Activated naive CD8-positive, alpha-beta T cell treated with anti-CD3 and anti-CD28 coated beads for 36 hours (primary cell): ENCODE data around the gene RNF125. TPM values are rescaled to one million over a fixed set of nuclear protein-coding genes. Genes with fewer than 3 reads are reported as not detected.
"Not testable (repeated sequence)": the region's sequence is repeated elsewhere in the genome, so short reads cannot be mapped to it uniquely, and the experiment has no call there.

Experiments
- DNase-seq: peaks from one replicate; pipeline ENCODE4 v3.0.0; 2021
- H3K27ac Mint-ChIP-seq: one replicate; pipeline ENCODE4 v1.8.0; 2022; ENCODE audit warnings: mild to moderate bottlenecking, moderate library complexity, mixed read lengths
- H3K27me3 Mint-ChIP-seq: one replicate; pipeline ENCODE4 v1.8.0; 2022; ENCODE audit warnings: mild to moderate bottlenecking, mixed read lengths
- H3K36me3 Mint-ChIP-seq: one replicate; pipeline ENCODE4 v1.8.0; 2021; ENCODE audit warnings: mild to moderate bottlenecking, mixed read lengths
- H3K4me1 Mint-ChIP-seq: one replicate; pipeline ENCODE4 v1.8.0; 2021; ENCODE audit warnings: mixed read lengths
- H3K4me3 Mint-ChIP-seq: one replicate; pipeline ENCODE4 v1.8.0; 2022; ENCODE audit warnings: mild to moderate bottlenecking, moderate library complexity, mixed read lengths
- H3K9me3 Mint-ChIP-seq: one replicate; pipeline ENCODE4 v1.8.0; 2022; ENCODE audit warnings: mixed read lengths
- total RNA-seq, 2 experiments: library from RNA; stranded (reverse); gene quantifications; one replicate each; pipeline ENCODE4 v1.2.3, GENCODE V29; 2021

Gene RNF125
- 10 to 100 TPM; 11.6 to 11.8 TPM for total RNA-seq

GRCh38 chr18:32018331-32019250 is at the start of gene RNF125:
RNF125 (plus strand) TSS chr18:32018825; CDS start chr18:32018864, 39 bp downstream.
- H3K27me3 Mint-ChIP-seq: no peaks in the 10 kb centered on the region
- peak within 1 kb of the TSS; percentile 98 for H3K27ac Mint-ChIP-seq
- H3K4me1 Mint-ChIP-seq: peaks cover 31% of the 10 kb centered on the region
- peaks cover 6% of the 10 kb centered on the region for H3K36me3 Mint-ChIP-seq
- H3K9me3 Mint-ChIP-seq: no peaks in the 10 kb centered on the region
- DNase-seq: peak; percentile 93
- peak within 1 kb of the TSS; percentile 95 for H3K4me3 Mint-ChIP-seq

DNA sequence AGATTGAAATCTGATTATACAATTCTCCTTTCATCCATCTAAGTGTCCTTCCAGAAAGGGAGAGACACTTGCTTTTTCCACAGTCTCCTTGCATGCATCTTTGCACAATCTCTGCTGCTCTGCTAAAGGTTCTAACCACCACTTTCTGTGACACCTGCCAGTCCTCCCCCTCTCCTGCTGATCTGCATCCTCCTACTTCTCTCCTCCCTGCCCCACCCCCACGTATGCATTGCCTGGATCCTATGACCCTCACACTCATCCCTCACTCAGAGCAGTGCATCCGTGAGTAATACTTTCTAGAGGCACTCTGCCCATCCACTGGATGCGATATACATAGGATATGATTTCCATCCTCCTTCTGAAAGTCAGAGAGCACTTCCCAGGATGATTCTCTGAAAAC is 48.0 kb upstream of the RNF125 start:
- H3K27me3 Mint-ChIP-seq: no peaks in the 10 kb centered on the region
- peaks cover 21% of the 10 kb centered on the region for H3K9me3 Mint-ChIP-seq
- H3K4me3 Mint-ChIP-seq: no peak overlapping the region
- no peaks in the 10 kb centered on the region for H3K4me1 Mint-ChIP-seq
- peaks cover 5% of the 10 kb centered on the region for H3K36me3 Mint-ChIP-seq
- no peak overlapping the region for H3K27ac Mint-ChIP-seq
- no peak for DNase-seq

DNA sequence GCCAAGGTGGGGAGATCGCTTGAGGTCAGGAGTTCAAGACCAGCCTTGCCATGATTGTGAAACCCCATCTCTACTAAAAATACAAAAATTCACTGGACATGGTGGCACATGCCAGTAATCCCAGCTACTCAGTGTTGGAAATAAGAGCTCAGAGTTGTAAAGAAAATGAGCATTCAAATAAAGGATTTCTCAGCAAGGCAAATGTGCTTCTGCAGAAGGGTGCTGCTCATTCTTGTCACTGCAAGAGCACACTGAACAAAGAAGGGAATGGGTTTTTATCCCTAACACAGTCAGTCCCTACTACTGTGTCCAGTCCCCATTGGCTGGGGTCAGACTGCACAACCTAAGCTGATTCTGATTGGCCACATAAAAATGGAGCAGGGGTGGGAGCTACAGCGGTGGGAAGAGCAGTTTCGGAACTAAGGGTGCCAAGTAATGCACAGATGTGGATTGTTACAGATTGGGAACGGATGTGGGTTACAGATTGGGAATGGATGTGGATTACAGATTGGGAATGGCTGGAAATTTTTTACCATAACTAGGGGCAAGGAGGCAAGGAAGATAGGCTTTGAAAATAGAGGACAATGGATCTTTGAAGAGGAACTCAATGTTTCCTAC is 44.6 kb upstream of the RNF125 start:
- Mint-ChIP-seq H3K27me3 (no peaks in the 10 kb centered on the region), H3K36me3 (peaks cover 6% of the 10 kb centered on the region), H3K9me3 (peaks cover 32% of the 10 kb centered on the region), H3K27ac (no peak overlapping the region), H3K4me3 (no peak overlapping the region), H3K4me1 (no peaks in the 10 kb centered on the region)
- DNase-seq: no peak

GRCh38 chr18:31976242-31976641 is 42.4 kb upstream of the RNF125 start:
- Mint-ChIP-seq H3K4me3 (no peak overlapping the region), H3K27ac (no peak overlapping the region), H3K27me3 (no peaks in the 10 kb centered on the region), H3K4me1 (no peaks in the 10 kb centered on the region), H3K9me3 (peaks cover 36% of the 10 kb centered on the region), H3K36me3 (peaks cover 6% of the 10 kb centered on the region)
- no peak for DNase-seq

DNA sequence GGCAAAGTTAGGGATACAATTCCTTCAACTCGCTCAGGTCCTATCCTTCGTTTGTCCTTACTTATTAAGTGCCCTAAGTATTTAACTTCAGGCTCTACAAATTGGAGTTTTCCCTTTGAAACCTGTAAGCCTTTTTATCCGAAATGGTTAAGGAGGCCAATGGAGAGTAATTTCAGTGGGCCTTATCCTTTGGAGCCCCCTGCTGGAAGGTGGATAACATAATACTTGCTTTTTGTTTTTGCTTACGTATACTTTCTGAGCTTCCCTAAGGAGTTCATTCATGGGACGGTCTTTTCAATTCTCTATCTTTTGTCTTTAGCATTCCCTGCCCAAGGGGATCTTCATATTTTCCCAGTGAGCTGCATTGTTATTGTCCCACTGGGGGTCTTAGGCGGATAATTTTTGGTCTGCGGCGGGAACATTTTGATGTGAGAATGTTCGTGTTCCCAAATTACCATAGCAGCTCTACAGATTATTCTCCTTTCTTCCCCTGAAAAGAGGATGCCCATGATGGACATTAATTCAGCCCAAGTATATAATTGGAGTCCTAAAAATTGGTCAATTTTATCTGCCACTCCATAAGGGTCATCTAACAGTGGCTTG is 41.3 kb upstream of the RNF125 start:
- Mint-ChIP-seq H3K4me3 (no peak overlapping the region), H3K36me3 (peaks cover 6% of the 10 kb centered on the region), H3K27me3 (no peaks in the 10 kb centered on the region), H3K4me1 (no peaks in the 10 kb centered on the region), H3K27ac (no peak overlapping the region), H3K9me3 (peaks cover 35% of the 10 kb centered on the region)
- DNase-seq: peak; percentile 16

DNA sequence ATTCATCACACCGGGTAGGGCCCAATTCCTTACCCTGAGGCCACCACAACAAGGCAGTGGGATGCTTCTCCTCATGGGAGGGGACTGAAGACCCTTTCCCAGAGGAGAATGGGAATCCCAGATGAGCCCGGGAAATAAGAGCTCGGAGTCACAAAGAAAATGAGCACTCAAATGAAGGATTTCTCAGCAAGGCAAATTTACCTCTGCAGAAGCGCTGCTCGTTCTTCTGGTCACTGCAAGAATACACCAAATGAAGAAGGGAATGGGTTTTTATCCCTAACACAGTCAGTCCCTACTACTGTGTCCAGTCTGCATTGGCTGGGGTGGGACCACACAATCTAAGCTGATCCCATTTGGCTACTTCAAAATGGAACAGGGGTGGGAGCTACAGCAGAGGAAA is 40.0 kb upstream of the RNF125 start:
- Mint-ChIP-seq H3K4me1 (no peaks in the 10 kb centered on the region), H3K27me3 (no peaks in the 10 kb centered on the region), H3K36me3 (peaks cover 6% of the 10 kb centered on the region)

GRCh38 chr18:31979714-31980113 is 38.9 kb upstream of the RNF125 start:
- H3K36me3 Mint-ChIP-seq: peaks cover 2% of the 10 kb centered on the region
- no peak for DNase-seq
- no peak overlapping the region for H3K27ac Mint-ChIP-seq
- H3K4me1 Mint-ChIP-seq: peaks cover 6% of the 10 kb centered on the region
- H3K4me3 Mint-ChIP-seq: no peak overlapping the region
- peaks cover 22% of the 10 kb centered on the region for H3K9me3 Mint-ChIP-seq
- no peaks in the 10 kb centered on the region for H3K27me3 Mint-ChIP-seq

More for the DNA sequence above, 40.0 kb upstream of the RNF125 start:
- peaks cover 33% of the 10 kb centered on the region for H3K9me3 Mint-ChIP-seq
- H3K4me3 Mint-ChIP-seq: no peak overlapping the region
- H3K27ac Mint-ChIP-seq: no peak overlapping the region
- DNase-seq: no peak

DNA sequence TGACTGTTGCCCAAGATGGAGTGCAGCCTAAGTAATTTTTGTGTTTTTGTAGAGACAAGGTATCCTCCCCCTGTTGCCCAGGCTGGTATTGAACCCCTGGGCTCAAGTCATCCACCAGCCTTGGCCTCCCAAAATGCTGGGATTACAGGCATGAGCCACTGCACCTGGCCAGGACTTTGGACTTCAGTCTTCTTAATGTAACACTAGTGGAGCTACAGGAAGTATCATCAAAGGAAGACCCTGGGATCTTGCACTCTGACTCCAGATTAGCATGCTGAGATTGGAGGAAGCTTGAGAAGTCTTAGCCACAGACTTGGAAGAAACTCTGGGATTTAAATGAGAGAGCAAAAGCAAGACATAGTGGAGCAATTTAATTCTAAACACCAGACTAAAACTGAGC is 37.8 kb upstream of the RNF125 start:
- H3K27ac Mint-ChIP-seq: no peak overlapping the region
- H3K36me3 Mint-ChIP-seq: peaks cover 2% of the 10 kb centered on the region
- DNase-seq: no peak
- no peaks in the 10 kb centered on the region for H3K27me3 Mint-ChIP-seq
- peaks cover 9% of the 10 kb centered on the region for H3K4me1 Mint-ChIP-seq
- peaks cover 15% of the 10 kb centered on the region for H3K9me3 Mint-ChIP-seq
- H3K4me3 Mint-ChIP-seq: no peak overlapping the region

GRCh38 chr18:31983020-31983419 is 35.6 kb upstream of the RNF125 start:
- Mint-ChIP-seq H3K4me1 (peaks cover 9% of the 10 kb centered on the region), H3K9me3 (peaks cover 13% of the 10 kb centered on the region)
- DNase-seq: no peak

DNA sequence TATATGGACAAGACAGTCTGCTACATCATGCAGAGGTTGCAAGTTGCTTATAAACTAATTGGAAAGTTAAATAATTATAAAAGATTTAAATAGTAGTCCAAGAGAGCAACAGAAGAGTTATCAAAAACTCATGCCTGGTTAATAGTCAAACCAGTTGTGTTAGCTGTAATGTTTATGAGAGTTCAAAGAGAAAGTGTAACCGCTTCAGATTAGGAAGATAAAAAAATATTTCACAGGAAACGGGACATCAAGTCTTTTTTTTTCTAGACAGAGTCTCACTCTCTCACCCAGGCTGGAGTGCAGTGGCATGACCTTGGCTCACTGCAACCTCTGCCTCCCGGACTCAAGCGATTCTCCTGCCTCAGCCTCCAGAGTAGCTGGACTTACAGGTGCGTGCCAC is 34.6 kb upstream of the RNF125 start:
- DNase-seq: no peak
- no peak overlapping the region for H3K4me3 Mint-ChIP-seq
- H3K27ac Mint-ChIP-seq: no peak overlapping the region
- no peaks in the 10 kb centered on the region for H3K27me3 Mint-ChIP-seq
- no peaks in the 10 kb centered on the region for H3K36me3 Mint-ChIP-seq
- H3K9me3 Mint-ChIP-seq: peaks cover 4% of the 10 kb centered on the region
- H3K4me1 Mint-ChIP-seq: peaks cover 9% of the 10 kb centered on the region

More at GRCh38 chr18:31983020-31983419, 35.6 kb upstream of the RNF125 start:
- Mint-ChIP-seq H3K36me3 (no peaks in the 10 kb centered on the region), H3K4me3 (no peak overlapping the region), H3K27me3 (no peaks in the 10 kb centered on the region), H3K27ac (no peak overlapping the region)

GRCh38 chr18:31990823-31991222 is 27.8 kb upstream of the RNF125 start:
- H3K4me3 Mint-ChIP-seq: no peak overlapping the region

DNA sequence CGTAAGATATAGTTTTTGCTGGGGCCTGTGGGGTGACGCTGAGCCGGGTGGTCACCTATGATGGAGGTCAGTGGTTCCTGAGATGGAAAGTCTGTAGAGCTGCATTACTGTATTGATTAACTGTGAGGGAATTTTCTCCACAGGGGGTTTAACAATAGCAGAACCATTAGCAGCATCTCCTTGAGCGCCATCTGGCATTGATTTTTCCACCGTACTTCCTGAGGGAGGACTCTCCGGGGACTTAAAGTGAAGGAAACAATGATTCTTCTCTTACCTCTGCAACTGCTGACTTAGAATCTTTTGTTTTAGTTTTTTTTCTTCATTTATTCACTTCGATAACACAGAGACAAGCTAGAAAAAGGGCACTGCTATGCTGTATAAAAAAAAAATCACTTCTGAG is 22.6 kb upstream of the RNF125 start:
- DNase-seq: no peak
- Mint-ChIP-seq H3K27me3 (no peaks in the 10 kb centered on the region), H3K27ac (no peak overlapping the region), H3K9me3 (no peaks in the 10 kb centered on the region), H3K4me1 (no peaks in the 10 kb centered on the region), H3K36me3 (no peaks in the 10 kb centered on the region), H3K4me3 (no peak overlapping the region)

More at GRCh38 chr18:31990823-31991222, 27.8 kb upstream of the RNF125 start:
- H3K27ac Mint-ChIP-seq: no peak overlapping the region
- no peak for DNase-seq
- H3K9me3 Mint-ChIP-seq: no peaks in the 10 kb centered on the region
- peaks cover 2% of the 10 kb centered on the region for H3K4me1 Mint-ChIP-seq
- no peaks in the 10 kb centered on the region for H3K36me3 Mint-ChIP-seq
- no peaks in the 10 kb centered on the region for H3K27me3 Mint-ChIP-seq

DNA sequence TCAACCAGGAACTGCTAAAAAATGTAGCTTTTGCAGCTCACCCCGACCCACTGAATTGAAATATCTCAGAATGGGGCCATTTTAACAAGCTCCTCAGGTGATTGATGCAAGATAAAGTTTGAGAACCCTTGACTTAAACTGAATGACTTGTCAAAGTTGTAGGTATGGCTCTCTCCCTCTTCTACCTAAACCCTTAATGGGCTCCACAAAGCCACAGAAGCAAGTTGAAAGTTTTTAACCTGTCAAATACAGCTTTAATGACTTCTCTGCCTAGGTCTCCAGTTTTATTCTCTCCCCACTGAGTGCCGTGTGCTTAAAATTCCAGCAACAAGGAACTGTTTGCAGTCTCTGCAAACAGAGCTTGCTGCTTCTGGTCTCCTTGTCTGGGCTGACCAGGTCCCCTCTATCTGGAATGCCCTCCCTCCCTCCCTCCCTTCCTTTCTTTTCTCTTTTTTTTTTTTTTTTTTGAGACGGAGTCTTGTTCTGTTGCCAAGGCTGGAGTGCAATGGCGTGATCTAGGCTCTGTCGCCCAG is 19.7 kb upstream of the RNF125 start:
- no peaks in the 10 kb centered on the region for H3K27me3 Mint-ChIP-seq
- no peaks in the 10 kb centered on the region for H3K9me3 Mint-ChIP-seq
- DNase-seq: no peak
- H3K27ac Mint-ChIP-seq: no peak overlapping the region
- H3K4me3 Mint-ChIP-seq: no peak overlapping the region
- H3K4me1 Mint-ChIP-seq: no peaks in the 10 kb centered on the region
- H3K36me3 Mint-ChIP-seq: no peaks in the 10 kb centered on the region

DNA sequence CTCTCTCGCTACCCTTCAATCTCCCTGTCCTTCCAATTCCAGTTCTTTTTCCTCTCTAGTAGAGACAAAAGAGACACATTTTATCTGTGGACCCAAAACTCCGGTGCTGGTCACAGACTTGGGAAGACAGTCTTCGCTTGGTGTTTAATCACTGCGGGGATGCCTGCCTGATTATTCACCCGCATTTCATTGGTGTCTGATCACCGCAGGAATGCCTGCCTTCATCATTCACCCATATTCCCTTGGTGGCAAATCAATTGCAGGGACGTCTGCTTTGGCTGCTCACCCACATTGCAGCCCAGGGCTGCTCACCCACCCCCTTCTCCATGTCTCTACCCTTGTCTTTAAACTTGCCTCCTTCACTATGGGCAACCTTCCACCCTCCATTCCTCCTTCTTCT is 17.5 kb upstream of the RNF125 start:
- H3K4me3 Mint-ChIP-seq, H3K36me3 Mint-ChIP-seq, DNase-seq, H3K27ac Mint-ChIP-seq, H3K27me3 Mint-ChIP-seq, H3K9me3 Mint-ChIP-seq, H3K4me1 Mint-ChIP-seq: not testable (repeated sequence)

GRCh38 chr18:32003822-32004221 is 14.8 kb upstream of the RNF125 start:
- not testable (repeated sequence) for DNase-seq, H3K36me3 Mint-ChIP-seq, H3K4me3 Mint-ChIP-seq, H3K27ac Mint-ChIP-seq, H3K9me3 Mint-ChIP-seq, H3K4me1 Mint-ChIP-seq, H3K27me3 Mint-ChIP-seq
